ENCODE results near the gene GTF3C4. TPM values are rescaled to one million over a fixed set of nuclear protein-coding genes. Genes with fewer than 3 reads are reported as not detected.

GTF3C4 gene
- total RNA-seq, 2 donors from 2014 or later, result 16.0 to 17.3 TPM

- intact Hi-C loops (cut with DNase I), result no loop called here
- H3K36me3 ChIP-seq, result peaks cover 3 to 21% of the 10 kb centered on the region in 2 donors
- no peaks in the 10 kb centered on the region for H3K9me3 ChIP-seq
- no peak for DNase-seq (ENCODE audit: low spot score)
- 95% methylated on average over 15 of the region's 15 CpGs for WGBS
- no peaks in the 10 kb centered on the region for H3K27me3 ChIP-seq (replicated peaks; ENCODE audit: insufficient read depth)
- no peak overlapping the region for H3K27ac ChIP-seq
- H3K4me3 ChIP-seq, result no peak overlapping the region
- TF ChIP-seq POLR2A (IDR thresholded peaks at IDR 0.05), result no peak
- no peak for TF ChIP-seq POLR2AphosphoS5 (IDR thresholded peaks at IDR 0.05)
- TF ChIP-seq, protein P1, sequence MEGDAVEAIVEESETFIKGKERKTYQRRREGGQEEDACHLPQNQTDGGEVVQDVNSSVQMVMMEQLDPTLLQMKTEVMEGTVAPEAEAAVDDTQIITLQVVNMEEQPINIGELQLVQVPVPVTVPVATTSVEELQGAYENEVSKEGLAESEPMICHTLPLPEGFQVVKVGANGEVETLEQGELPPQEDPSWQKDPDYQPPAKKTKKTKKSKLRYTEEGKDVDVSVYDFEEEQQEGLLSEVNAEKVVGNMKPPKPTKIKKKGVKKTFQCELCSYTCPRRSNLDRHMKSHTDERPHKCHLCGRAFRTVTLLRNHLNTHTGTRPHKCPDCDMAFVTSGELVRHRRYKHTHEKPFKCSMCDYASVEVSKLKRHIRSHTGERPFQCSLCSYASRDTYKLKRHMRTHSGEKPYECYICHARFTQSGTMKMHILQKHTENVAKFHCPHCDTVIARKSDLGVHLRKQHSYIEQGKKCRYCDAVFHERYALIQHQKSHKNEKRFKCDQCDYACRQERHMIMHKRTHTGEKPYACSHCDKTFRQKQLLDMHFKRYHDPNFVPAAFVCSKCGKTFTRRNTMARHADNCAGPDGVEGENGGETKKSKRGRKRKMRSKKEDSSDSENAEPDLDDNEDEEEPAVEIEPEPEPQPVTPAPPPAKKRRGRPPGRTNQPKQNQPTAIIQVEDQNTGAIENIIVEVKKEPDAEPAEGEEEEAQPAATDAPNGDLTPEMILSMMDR (IDR thresholded peaks at IDR 0.05), result no peak
- H3K4me1 ChIP-seq (replicated peaks), result no peaks in the 10 kb centered on the region
Observed at GRCh38 chr9:132645711-132646110, 24.6 kb upstream of the GTF3C4 start.

- 90% methylated on average over 7 of the region's 7 CpGs for WGBS
- no peak for DNase-seq (ENCODE audit: low spot score)
- no peaks in the 10 kb centered on the region for H3K9me3 ChIP-seq
- TF ChIP-seq, protein P1 (IDR thresholded peaks at IDR 0.05), result no peak
- TF ChIP-seq POLR2A (IDR thresholded peaks at IDR 0.05), result no peak
- no peak for TF ChIP-seq POLR2AphosphoS5 (IDR thresholded peaks at IDR 0.05)
- intact Hi-C loops (cut with DNase I), result no loop called here
- H3K27me3 ChIP-seq (replicated peaks; ENCODE audit: insufficient read depth), result no peaks in the 10 kb centered on the region
- H3K36me3 ChIP-seq, result peaks cover 3 to 21% of the 10 kb centered on the region in 2 donors
- H3K4me3 ChIP-seq, result no peak overlapping the region
- H3K4me1 ChIP-seq (replicated peaks), result no peaks in the 10 kb centered on the region
- H3K27ac ChIP-seq, result no peak overlapping the region
Observed at GRCh38 chr9:132646726-132647125, 23.5 kb upstream of the GTF3C4 start.

DNA sequence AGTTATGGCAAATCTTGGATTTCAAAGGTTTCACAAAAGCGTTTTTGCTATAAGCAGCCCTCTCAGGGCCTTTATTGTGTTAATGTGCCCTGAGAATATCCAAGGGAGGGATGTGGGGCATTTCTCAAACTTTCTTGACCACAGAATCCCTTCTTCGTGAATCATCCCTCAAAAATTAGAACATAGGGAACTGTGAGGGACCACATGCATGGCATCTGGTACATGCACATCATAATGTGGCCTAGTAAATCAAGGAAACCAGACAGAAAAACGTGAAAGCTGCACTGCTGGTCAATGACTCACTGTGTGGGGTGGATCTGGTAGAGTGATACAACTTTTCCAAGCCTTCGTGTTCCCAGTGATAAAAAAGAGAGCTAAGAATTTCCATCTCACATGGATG is 22.9 kb upstream of the GTF3C4 start:
- H3K36me3 ChIP-seq, result peaks cover 3 to 21% of the 10 kb centered on the region in 2 donors

DNA sequence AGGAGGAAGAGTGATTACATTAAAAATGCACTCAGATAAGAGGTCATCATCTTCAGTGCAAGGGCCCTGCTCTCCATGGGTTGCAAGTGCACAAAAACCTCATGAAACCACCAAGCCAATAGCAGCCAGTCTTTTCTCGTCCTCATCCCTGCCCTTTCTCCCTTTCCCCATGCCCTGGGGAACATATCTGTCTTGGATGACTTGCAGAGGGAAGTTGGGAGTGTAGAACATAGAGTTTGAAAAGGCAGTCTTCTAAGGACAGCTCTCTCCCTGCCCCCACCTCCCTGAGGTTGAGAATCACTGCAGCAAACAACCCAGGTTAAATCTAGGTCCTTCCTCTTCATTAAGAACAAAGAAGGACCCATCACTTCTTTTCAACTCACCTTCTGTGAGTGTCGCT is 22.5 kb upstream of the GTF3C4 start:
- Histone ChIP-seq H3K27ac (peak overlapping the region; percentile 15 to 28), H3K36me3 (peaks cover 3 to 21% of the 10 kb centered on the region in 2 donors), H3K27me3 (replicated peaks; ENCODE audit: insufficient read depth) (no peaks in the 10 kb centered on the region), H3K4me1 (replicated peaks) (no peaks in the 10 kb centered on the region), H3K4me3 (no peak overlapping the region), H3K9me3 (no peaks in the 10 kb centered on the region)
- DNase-seq (ENCODE audit: low spot score), result no peak
- intact Hi-C loops (cut with DNase I), result no loop called here
- WGBS, result 83% methylated on average over 2 of the region's 2 CpGs
- TF ChIP-seq POLR2AphosphoS5 (IDR thresholded peaks at IDR 0.05) (no peak), POLR2A (IDR thresholded peaks at IDR 0.05) (no peak)
- TF ChIP-seq, protein P1 (IDR thresholded peaks at IDR 0.05), result no peak

More for the DNA sequence above, 22.9 kb upstream of the GTF3C4 start:
- Histone ChIP-seq H3K9me3 (no peaks in the 10 kb centered on the region), H3K4me1 (replicated peaks) (no peaks in the 10 kb centered on the region), H3K27me3 (replicated peaks; ENCODE audit: insufficient read depth) (no peaks in the 10 kb centered on the region), H3K27ac (no peak overlapping the region), H3K4me3 (no peak overlapping the region)
- TF ChIP-seq POLR2A (IDR thresholded peaks at IDR 0.05) (no peak), POLR2AphosphoS5 (IDR thresholded peaks at IDR 0.05) (no peak)
- TF ChIP-seq, protein P1 (IDR thresholded peaks at IDR 0.05), result no peak
- intact Hi-C loops (cut with DNase I), result no loop called here
- WGBS, result 82% methylated on average over 4 of the region's 4 CpGs
- DNase-seq (ENCODE audit: low spot score), result no peak

- TF ChIP-seq, protein P1 (IDR thresholded peaks at IDR 0.05), result peak in 1 of 4 experiments; percentile 6
- TF ChIP-seq POLR2AphosphoS5 (IDR thresholded peaks at IDR 0.05), result no peak
- no peaks in the 10 kb centered on the region for H3K9me3 ChIP-seq
- H3K27me3 ChIP-seq (replicated peaks; ENCODE audit: insufficient read depth), result no peaks in the 10 kb centered on the region
- H3K4me3 ChIP-seq, result no peak overlapping the region
- peaks cover 3 to 21% of the 10 kb centered on the region in 2 donors for H3K36me3 ChIP-seq
- DNase-seq (ENCODE audit: low spot score), result no peak
- H3K27ac ChIP-seq, result peak overlapping the region; percentile 15 to 28
- 54% methylated on average over 7 of the region's 7 CpGs for WGBS
- intact Hi-C loops (cut with DNase I), result no loop called here
- H3K4me1 ChIP-seq (replicated peaks), result no peaks in the 10 kb centered on the region
Observed at GRCh38 chr9:132648283-132648682, 22.0 kb upstream of the GTF3C4 start.
